ENCODE measurements around the gene LGALS8. TPM values are rescaled to one million over a fixed set of nuclear protein-coding genes. Genes with fewer than 3 reads are reported as not detected.

Gene LGALS8
- total and polyA plus RNA-seq, 2 of the 4 experiments (the other 2 are of a cell fraction): 41.3 to 57.7 TPM

DNA sequence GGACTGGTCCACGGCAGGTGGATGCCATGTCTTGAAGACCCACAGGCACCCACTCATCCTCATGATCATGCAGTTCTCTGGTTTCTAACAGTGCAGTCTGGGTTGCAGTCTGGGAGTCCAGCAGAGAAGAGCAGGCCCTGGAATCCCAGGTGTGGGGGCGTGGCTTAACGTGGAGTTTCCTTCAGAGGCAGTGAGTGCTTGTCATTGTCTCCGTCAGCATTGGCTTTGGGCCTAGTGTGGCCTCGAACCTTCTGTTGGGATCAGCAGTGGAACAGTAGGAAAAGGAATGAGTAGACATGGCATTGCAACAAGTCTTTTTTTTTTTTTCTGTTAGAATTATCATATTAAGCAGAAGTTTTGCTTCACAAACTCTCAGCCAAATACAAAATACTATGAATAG, 12.8 kb downstream of the LGALS8 start:
- H3K18ac ChIP-seq (ENCODE audit: low read depth, low read length): no peak overlapping the region
- WGBS, 2 experiments (ENCODE audit: extremely low coverage in 2 of 2, insufficient read length in 1 of 2): 81% methylated on average over 3 of the region's 5 CpGs; no CpG with 5 or more reads in 1 of the 2 experiments

More for the DNA sequence above, 12.8 kb downstream of the LGALS8 start:
- H2BK20ac ChIP-seq (ENCODE audit: low read depth, low read length): no peak overlapping the region
- no peak overlapping the region for H2BK120ac ChIP-seq (ENCODE audit: low read depth, low read length)
- H4K8ac ChIP-seq (ENCODE audit: low read depth in 2 of 2, low read length in 2 of 2): no peak overlapping the region
- no peak overlapping the region for H4K91ac ChIP-seq (ENCODE audit: insufficient read depth, low read depth, low read length)
- peaks cover 16% of the 10 kb centered on the region for H3K36me3 ChIP-seq (ENCODE audit: control insufficient read depth, insufficient read depth, low read length)
- H2AFZ ChIP-seq (replicated peaks; ENCODE audit: low read length, poor library complexity): no peak overlapping the region
- no peak overlapping the region for H2AK9ac ChIP-seq (replicated peaks; ENCODE audit: low read depth, low read length, poor library complexity)
- in situ Hi-C loops (cut with MboI; ENCODE audit: low sequenced_read_pairs) (no loop called here), intact Hi-C loops (cut with micrococcal nuclease) (no loop called here), dilution Hi-C loops (cut with HindIII; ENCODE audit: low sequenced_read_pairs, unreplicated experiment) (no loop called here)
- H2BK5ac ChIP-seq (ENCODE audit: low read depth, low read length, poor library complexity, severe bottlenecking): no peak overlapping the region
- H3K27me3 ChIP-seq (ENCODE audit: control insufficient read depth, insufficient read depth, low read length): no peaks in the 10 kb centered on the region
- no peak overlapping the region for H3K56ac ChIP-seq (ENCODE audit: extremely low read depth, insufficient read depth, low read length)
- no peak overlapping the region for H3K4me3 ChIP-seq (ENCODE audit: insufficient read depth, low read depth, low read length)
- ChIA-PET POLR2A (ENCODE audit: unreplicated experiment) (no interaction called here), CTCF (no interaction called here)
- no peak overlapping the region for H3K27ac ChIP-seq (ENCODE audit: insufficient read depth, low read length)
- peaks cover 7% of the 10 kb centered on the region for H3K4me1 ChIP-seq (ENCODE audit: control insufficient read depth, insufficient read depth, low read length)
- H3K9me1 ChIP-seq (ENCODE audit: insufficient read depth, low read length): peaks cover 3% of the 10 kb centered on the region; the same call in 1 of the 2 replicates
- no peak overlapping the region for H3K4me2 ChIP-seq (ENCODE audit: low read depth, low read length)
- H3K14ac ChIP-seq (replicated peaks; ENCODE audit: low read depth, low read length): no peak overlapping the region
- H2AK5ac ChIP-seq (ENCODE audit: low read depth, low read length): no peak overlapping the region
- no peak overlapping the region for H3K4ac ChIP-seq (ENCODE audit: low read depth, low read length)
- ATAC-seq (ENCODE audit: low read depth): no peak
- H2BK15ac ChIP-seq (ENCODE audit: low read depth, low read length): no peak overlapping the region
- H4K20me1 ChIP-seq (ENCODE audit: insufficient read depth, low read length): no peaks in the 10 kb centered on the region
- no peak overlapping the region for H4K5ac ChIP-seq (ENCODE audit: low read depth, low read length)
- H3K9ac ChIP-seq (ENCODE audit: low read depth, low read length): no peak overlapping the region
- DNase-seq: no peak
- H3K79me1 ChIP-seq (ENCODE audit: low read depth in 1 of 2, low read length in 2 of 2): peaks cover 19 to 27% of the 10 kb centered on the region in 2 experiments
- no peak overlapping the region for H3K23ac ChIP-seq (ENCODE audit: low read depth, low read length)
- no peaks in the 10 kb centered on the region for H3K9me3 ChIP-seq (ENCODE audit: control insufficient read depth, insufficient read depth, low read length)
- no TSS peak for BruUV-seq (replicated peaks)
- TF ChIP-seq CHD1 (IDR thresholded peaks at IDR 0.05; ENCODE audit: low read depth, low read length) (no peak), RCOR1 (IDR thresholded peaks at IDR 0.05; ENCODE audit: insufficient replicate concordance, low read length) (no peak)
- TF ChIP-seq, protein P1, sequence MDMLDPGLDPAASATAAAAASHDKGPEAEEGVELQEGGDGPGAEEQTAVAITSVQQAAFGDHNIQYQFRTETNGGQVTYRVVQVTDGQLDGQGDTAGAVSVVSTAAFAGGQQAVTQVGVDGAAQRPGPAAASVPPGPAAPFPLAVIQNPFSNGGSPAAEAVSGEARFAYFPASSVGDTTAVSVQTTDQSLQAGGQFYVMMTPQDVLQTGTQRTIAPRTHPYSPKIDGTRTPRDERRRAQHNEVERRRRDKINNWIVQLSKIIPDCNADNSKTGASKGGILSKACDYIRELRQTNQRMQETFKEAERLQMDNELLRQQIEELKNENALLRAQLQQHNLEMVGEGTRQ (IDR thresholded peaks at IDR 0.05; ENCODE audit: low read depth, low read length): no peak

Measured in IMR-90 (cell line).